ENCODE data around the gene SETD7. TPM values are rescaled to one million over a fixed set of nuclear protein-coding genes. Genes with fewer than 3 reads are reported as not detected.
"Not testable (repeated sequence)": the region's sequence is repeated elsewhere in the genome, so short reads cannot be mapped to it uniquely, and the experiment has no call there.

The SETD7 gene
- total RNA-seq, 4 donors from 2014 or later, result 73.1 to 134 (median 113) TPM

DNA sequence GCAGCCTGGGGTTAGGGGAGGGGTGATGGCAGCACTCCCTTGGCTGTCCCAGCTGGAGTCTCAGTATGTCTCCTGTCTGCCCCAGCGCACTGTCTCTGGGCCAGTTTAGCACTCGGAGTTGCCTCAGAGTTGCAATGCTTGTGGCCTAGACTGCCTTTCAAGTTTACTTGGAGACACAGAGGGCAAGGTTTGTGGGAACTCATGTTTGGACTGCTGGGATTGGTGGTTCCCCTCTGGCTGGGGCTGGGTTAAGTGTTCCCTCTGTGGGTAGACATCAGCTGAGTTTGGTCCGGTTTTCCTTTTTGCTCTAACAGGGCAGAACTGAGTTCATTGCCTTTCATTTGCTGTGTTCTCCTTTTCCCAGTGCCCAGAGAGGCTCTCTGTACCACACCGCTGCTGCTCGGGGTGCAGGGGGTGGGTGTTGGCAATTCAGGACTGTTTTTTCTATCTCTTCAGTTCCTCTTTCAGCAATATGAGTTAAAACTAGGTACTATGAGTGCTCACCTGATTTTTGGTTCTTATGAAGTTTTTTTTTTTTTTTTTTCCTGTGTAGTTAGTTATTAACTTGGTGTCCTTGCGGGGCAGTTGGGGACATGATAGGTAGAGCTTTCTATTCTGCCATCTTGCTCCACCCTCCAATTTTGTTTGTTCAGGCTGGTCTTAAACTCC is 84.9 kb downstream of the SETD7 start:
- no peak overlapping the region for H3K27ac ChIP-seq
- peaks cover 0 to 6% of the 10 kb centered on the region in 2 donors for H3K36me3 ChIP-seq
- intact Hi-C loops (cut with DNase I; ENCODE audit: low total_unique reads) (no loop called here), in situ Hi-C loops (cut with MboI; ENCODE audit: low sequenced_read_pairs in 4 of 4) (no loop called here)
- no peaks in the 10 kb centered on the region for H3K4me1 ChIP-seq
- H3K27me3 ChIP-seq, result no peaks in the 10 kb centered on the region
- no peak for TF ChIP-seq POLR2A (IDR thresholded peaks at IDR 0.05)
- no peak for TF ChIP-seq CTCF (IDR thresholded peaks at IDR 0.05 in 4 of 5, conservative IDR thresholded peaks at IDR 0.05 in 1 of 5)
- no peaks in the 10 kb centered on the region for H3K9me3 ChIP-seq
- no peak overlapping the region for H3K4me3 ChIP-seq
- ATAC-seq (no peak), DNase-seq (no peak)

DNA sequence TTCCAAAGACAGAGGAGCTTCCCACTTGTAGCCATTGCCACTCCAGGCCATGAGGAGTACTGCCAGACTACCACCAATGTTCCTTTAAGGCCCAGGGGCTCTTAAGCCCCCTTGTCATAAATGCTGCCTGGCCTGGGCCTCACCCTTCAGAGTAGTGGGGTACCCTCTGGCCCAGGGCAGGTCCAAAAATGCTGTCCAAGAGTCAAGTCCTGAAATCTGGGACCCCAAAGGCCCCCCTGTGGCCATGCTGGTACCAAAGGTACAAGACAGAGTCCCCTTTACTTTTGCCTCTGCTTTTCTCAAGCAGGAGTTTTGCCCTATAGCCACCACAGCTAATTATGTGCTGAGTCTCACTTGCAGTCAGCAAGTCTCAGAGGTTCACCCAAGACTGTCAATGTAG is 85.7 kb downstream of the SETD7 start:
- H3K36me3 ChIP-seq, result peaks cover 0 to 6% of the 10 kb centered on the region in 2 donors
- H3K27ac ChIP-seq, result no peak overlapping the region
- H3K4me1 ChIP-seq, result no peaks in the 10 kb centered on the region
- intact Hi-C loops (cut with DNase I; ENCODE audit: low total_unique reads) (no loop called here), in situ Hi-C loops (cut with MboI; ENCODE audit: low sequenced_read_pairs in 4 of 4) (no loop called here)
- no peaks in the 10 kb centered on the region for H3K27me3 ChIP-seq
- ATAC-seq (no peak), DNase-seq (no peak)
- TF ChIP-seq POLR2A (IDR thresholded peaks at IDR 0.05) (no peak), CTCF (IDR thresholded peaks at IDR 0.05 in 4 of 5, conservative IDR thresholded peaks at IDR 0.05 in 1 of 5) (no peak)
- no peaks in the 10 kb centered on the region for H3K9me3 ChIP-seq
- no peak overlapping the region for H3K4me3 ChIP-seq

GRCh38 chr4:139469869-139470268 is 86.2 kb downstream of the SETD7 start:
- TF ChIP-seq CTCF (IDR thresholded peaks at IDR 0.05 in 4 of 5, conservative IDR thresholded peaks at IDR 0.05 in 1 of 5) (no peak), POLR2A (IDR thresholded peaks at IDR 0.05) (no peak)
- no peak overlapping the region for H3K27ac ChIP-seq
- in situ Hi-C loops (cut with MboI; ENCODE audit: low sequenced_read_pairs in 4 of 4), result loop anchor here in 1 of 4 donors (10.0 kb wide), 1 partner anchor 55 kb away; no protein-coding TSS in a partner anchor
- H3K36me3 ChIP-seq, result peaks cover 0 to 6% of the 10 kb centered on the region in 2 donors
- no peaks in the 10 kb centered on the region for H3K27me3 ChIP-seq
- intact Hi-C loops (cut with DNase I; ENCODE audit: low total_unique reads), result no loop called here
- no peak overlapping the region for H3K4me3 ChIP-seq
- DNase-seq (no peak), ATAC-seq (no peak)
- no peaks in the 10 kb centered on the region for H3K4me1 ChIP-seq
- H3K9me3 ChIP-seq, result no peaks in the 10 kb centered on the region

DNA sequence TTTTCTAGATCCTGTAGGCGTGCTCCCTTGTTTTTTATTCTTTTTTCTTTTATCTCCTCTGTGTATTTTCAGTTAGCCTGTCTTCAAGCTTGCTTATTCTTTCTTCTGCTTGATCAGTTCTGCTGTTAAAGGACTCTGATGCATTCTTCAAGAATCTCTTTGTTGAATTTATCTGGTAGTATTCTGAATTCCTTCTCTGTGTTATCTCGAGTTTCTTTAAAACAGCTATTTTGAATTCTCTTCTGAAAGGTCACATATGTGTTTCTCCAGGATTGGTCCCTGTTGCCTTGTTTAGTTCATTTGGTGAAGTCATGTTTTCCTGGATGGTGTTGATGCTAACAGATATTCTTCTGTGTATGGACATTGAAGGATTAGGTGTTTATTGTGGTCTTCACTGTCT is 86.8 kb downstream of the SETD7 start:
- no peaks in the 10 kb centered on the region for H3K4me1 ChIP-seq
- peaks cover 0 to 6% of the 10 kb centered on the region in 2 donors for H3K36me3 ChIP-seq
- in situ Hi-C loops (cut with MboI; ENCODE audit: low sequenced_read_pairs in 4 of 4), result loop anchor here in 1 of 4 donors (10.0 kb wide), 1 partner anchor 54 kb away; no protein-coding TSS in a partner anchor
- intact Hi-C loops (cut with DNase I; ENCODE audit: low total_unique reads), result no loop called here
- no peaks in the 10 kb centered on the region for H3K27me3 ChIP-seq
- H3K4me3 ChIP-seq, result no peak overlapping the region
- no peak overlapping the region for H3K27ac ChIP-seq
- H3K9me3 ChIP-seq, result no peaks in the 10 kb centered on the region
- TF ChIP-seq POLR2A (IDR thresholded peaks at IDR 0.05) (no peak), CTCF (IDR thresholded peaks at IDR 0.05 in 4 of 5, conservative IDR thresholded peaks at IDR 0.05 in 1 of 5) (no peak)
- DNase-seq (no peak), ATAC-seq (no peak)

DNA sequence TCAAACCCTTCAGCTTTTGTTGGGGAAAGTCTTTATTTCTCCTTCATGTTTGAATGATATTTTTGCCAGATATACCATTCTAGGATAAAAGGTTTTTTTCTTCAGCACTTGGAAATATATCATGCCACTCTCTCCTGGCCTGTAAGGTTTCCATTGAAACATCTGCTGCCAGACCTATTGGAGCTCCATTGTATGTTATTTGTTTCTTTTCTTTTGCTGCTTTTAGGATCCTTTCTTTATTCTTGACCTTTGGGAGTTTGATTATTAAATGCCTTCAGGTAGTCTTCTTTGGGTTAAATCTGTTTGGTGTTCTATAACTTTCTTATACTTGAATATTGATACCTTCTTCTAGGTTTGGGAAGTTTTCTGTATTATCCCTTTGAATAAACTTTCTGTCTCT is 87.3 kb downstream of the SETD7 start:
- not testable (repeated sequence) for H3K4me1 ChIP-seq, ATAC-seq
- in situ Hi-C loops (cut with MboI; ENCODE audit: low sequenced_read_pairs in 4 of 4), result loop anchor here in 1 of 4 donors (10.0 kb wide), 1 partner anchor 54 kb away; no protein-coding TSS in a partner anchor

More for the DNA sequence above, 87.3 kb downstream of the SETD7 start:
- H3K27ac ChIP-seq; DNase-seq; intact Hi-C loops (cut with DNase I; ENCODE audit: low total_unique reads); H3K27me3 ChIP-seq; H3K36me3 ChIP-seq; H3K4me3 ChIP-seq; H3K9me3 ChIP-seq: not testable (repeated sequence)

All from gastrocnemius medialis (tissue), 4 donors.